Measurements from ENCODE around the gene GLRA1. TPM values are rescaled to one million over a fixed set of nuclear protein-coding genes. Genes with fewer than 3 reads are reported as not detected.
"Not testable (repeated sequence)": the region's sequence is repeated elsewhere in the genome, so short reads cannot be mapped to it uniquely, and the experiment has no call there.

The GLRA1 gene
- total RNA-seq, 1 experiment from 2014 or later: not detected

GRCh38 chr5:151863566-151863965 is 61.1 kb downstream of the GLRA1 start:
- no peak overlapping the region for H3K4me3 ChIP-seq (ENCODE audit: low read depth, low read length)
- peaks cover 5% of the 10 kb centered on the region for H3K4me1 Mint-ChIP-seq (ENCODE audit: low read depth, unreplicated experiment)
- BruUV-seq (replicated peaks): no TSS peak
- ChIA-PET POLR2A (no interaction called here), CTCF (no interaction called here)
- no peak for DNase-seq
- H3K36me3 ChIP-seq (ENCODE audit: control insufficient read depth, insufficient read depth, low read length): no peaks in the 10 kb centered on the region
- H3K9me3 Mint-ChIP-seq (ENCODE audit: unreplicated experiment): no peaks in the 10 kb centered on the region
- no peaks in the 10 kb centered on the region for H3K9me3 ChIP-seq
- peaks cover 5% of the 10 kb centered on the region for H3K27me3 Mint-ChIP-seq (ENCODE audit: insufficient read depth, unreplicated experiment)
- no peak overlapping the region for H3K27ac Mint-ChIP-seq (ENCODE audit: unreplicated experiment)
- intact Hi-C loops (cut with micrococcal nuclease; ENCODE audit: unreplicated experiment): no loop called here
- no peaks in the 10 kb centered on the region for H3K36me3 Mint-ChIP-seq (ENCODE audit: insufficient read depth, unreplicated experiment)
- no peak overlapping the region for H3K4me3 Mint-ChIP-seq (ENCODE audit: unreplicated experiment)
- H3K4me1 ChIP-seq: no peaks in the 10 kb centered on the region
- H3K27me3 ChIP-seq (replicated peaks; ENCODE audit: control insufficient read depth, insufficient read depth, low read length): no peaks in the 10 kb centered on the region
- TF ChIP-seq CTCF (IDR thresholded peaks at IDR 0.05; ENCODE audit: insufficient read depth in 1 of 2, low read depth in 1 of 2, low read length in 1 of 2, severe bottlenecking in 1 of 2, unreplicated experiment in 1 of 2): no peak

- DNase-seq: no peak
- no TSS peak for BruUV-seq (replicated peaks)
- Mint-ChIP-seq H3K27ac (ENCODE audit: unreplicated experiment) (no peak overlapping the region), H3K9me3 (ENCODE audit: unreplicated experiment) (no peaks in the 10 kb centered on the region), H3K27me3 (ENCODE audit: insufficient read depth, unreplicated experiment) (peaks cover 5% of the 10 kb centered on the region), H3K4me1 (ENCODE audit: low read depth, unreplicated experiment) (peaks cover 5% of the 10 kb centered on the region), H3K36me3 (ENCODE audit: insufficient read depth, unreplicated experiment) (no peaks in the 10 kb centered on the region), H3K4me3 (ENCODE audit: unreplicated experiment) (no peak overlapping the region)
- CTCF ChIA-PET: no interaction called here
- H3K4me3 ChIP-seq (ENCODE audit: low read depth, low read length): no peak overlapping the region
- H3K9me3 ChIP-seq: no peaks in the 10 kb centered on the region
- no peak for TF ChIP-seq CTCF (IDR thresholded peaks at IDR 0.05; ENCODE audit: insufficient read depth in 1 of 2, low read depth in 1 of 2, low read length in 1 of 2, severe bottlenecking in 1 of 2, unreplicated experiment in 1 of 2)
- intact Hi-C loops (cut with micrococcal nuclease; ENCODE audit: unreplicated experiment): no loop called here
- POLR2A ChIA-PET: no interaction called here
- H3K27me3 ChIP-seq (replicated peaks; ENCODE audit: control insufficient read depth, insufficient read depth, low read length): no peaks in the 10 kb centered on the region
- no peaks in the 10 kb centered on the region for H3K4me1 ChIP-seq
- H3K36me3 ChIP-seq (ENCODE audit: control insufficient read depth, insufficient read depth, low read length): no peaks in the 10 kb centered on the region
These were observed 61.7 kb downstream of the GLRA1 start for GRCh38 chr5:151862811-151863472.

GRCh38 chr5:151860867-151861266 is 63.8 kb downstream of the GLRA1 start:
- BruUV-seq (replicated peaks); H3K4me1 Mint-ChIP-seq (ENCODE audit: low read depth, unreplicated experiment); H3K27me3 ChIP-seq (replicated peaks; ENCODE audit: control insufficient read depth, insufficient read depth, low read length); H3K36me3 ChIP-seq (ENCODE audit: control insufficient read depth, insufficient read depth, low read length); POLR2A ChIA-PET; H3K4me3 Mint-ChIP-seq (ENCODE audit: unreplicated experiment); H3K9me3 ChIP-seq; H3K4me1 ChIP-seq; H3K27me3 Mint-ChIP-seq (ENCODE audit: insufficient read depth, unreplicated experiment); DNase-seq; CTCF ChIA-PET; H3K9me3 Mint-ChIP-seq (ENCODE audit: unreplicated experiment); H3K36me3 Mint-ChIP-seq (ENCODE audit: insufficient read depth, unreplicated experiment); intact Hi-C loops (cut with micrococcal nuclease; ENCODE audit: unreplicated experiment); H3K27ac Mint-ChIP-seq (ENCODE audit: unreplicated experiment); H3K4me3 ChIP-seq (ENCODE audit: low read depth, low read length): not testable (repeated sequence)

- DNase-seq: no peak
- Mint-ChIP-seq H3K9me3 (ENCODE audit: unreplicated experiment) (no peaks in the 10 kb centered on the region), H3K27me3 (ENCODE audit: insufficient read depth, unreplicated experiment) (peaks cover 2% of the 10 kb centered on the region), H3K4me3 (ENCODE audit: unreplicated experiment) (no peak overlapping the region), H3K4me1 (ENCODE audit: low read depth, unreplicated experiment) (no peaks in the 10 kb centered on the region), H3K36me3 (ENCODE audit: insufficient read depth, unreplicated experiment) (no peaks in the 10 kb centered on the region), H3K27ac (ENCODE audit: unreplicated experiment) (no peak overlapping the region)
- CTCF ChIA-PET: no interaction called here
- Histone ChIP-seq H3K27me3 (replicated peaks; ENCODE audit: control insufficient read depth, insufficient read depth, low read length) (no peaks in the 10 kb centered on the region), H3K4me1 (no peaks in the 10 kb centered on the region), H3K9me3 (no peaks in the 10 kb centered on the region), H3K4me3 (ENCODE audit: low read depth, low read length) (no peak overlapping the region), H3K36me3 (ENCODE audit: control insufficient read depth, insufficient read depth, low read length) (no peaks in the 10 kb centered on the region)
- TF ChIP-seq CTCF (IDR thresholded peaks at IDR 0.05; ENCODE audit: insufficient read depth in 1 of 2, low read depth in 1 of 2, low read length in 1 of 2, severe bottlenecking in 1 of 2, unreplicated experiment in 1 of 2): no peak
- POLR2A ChIA-PET: no interaction called here
- BruUV-seq (replicated peaks): no TSS peak
- intact Hi-C loops (cut with micrococcal nuclease; ENCODE audit: unreplicated experiment): no loop called here
These were observed 67.8 kb downstream of the GLRA1 start for GRCh38 chr5:151856861-151857260.
